NT2/D1 (cell line): ENCODE measurements around the gene C5AR2.
"Not testable (repeated sequence)": the region's sequence is repeated elsewhere in the genome, so short reads cannot be mapped to it uniquely, and the experiment has no call there.

Experiments
- SUZ12 ChIP-seq: IDR thresholded peaks from 2 replicates; pipeline ENCODE4 v1.6.1; 2011; ENCODE audit not compliant: insufficient read length, insufficient read depth; ENCODE audit errors: extremely low read depth
- YY1 ChIP-seq: IDR thresholded peaks from 2 replicates; pipeline ENCODE4 v1.6.1; 2011; ENCODE audit not compliant: insufficient read length, insufficient read depth
- ZNF274 ChIP-seq: IDR thresholded peaks from 2 replicates; pipeline ENCODE4 v1.6.1; 2011; ENCODE audit warnings: mild to moderate bottlenecking, low read depth, low read length

GRCh38 chr19:47300867-47301266 is 31.1 kb upstream of the C5AR2 start:
- TF ChIP-seq ZNF274, SUZ12, YY1: not testable (repeated sequence)
